WTC11 (cell line): ENCODE data around the gene MAN2B1. TPM values are rescaled to one million over a fixed set of nuclear protein-coding genes. Genes with fewer than 3 reads are reported as not detected.
A peak's percentile ranks its signal among the peaks of the same experiment; 100 is the strongest.
"Not testable (repeated sequence)": the region's sequence is repeated elsewhere in the genome, so short reads cannot be mapped to it uniquely, and the experiment has no call there.

Source experiments
- ATAC-seq: fragments of 200-7000 bp; cut with Tn5 transposase; 2 replicates; pipeline ENCODE4 v1.10.0; 2021; ENCODE audit warnings: mild to moderate bottlenecking, moderate library complexity
- CTCF ChIA-PET: fragments of 300-600 bp; sonication (Branson Sonifier 250); formaldehyde crosslinking; loops from one replicate; lab custom pipeline; 2021; ENCODE audit warnings: antibody characterized with exemption; lab: Charles Lee
- POLR2A ChIA-PET: fragments of 350-600 bp; sonication (Branson Sonifier 250); formaldehyde crosslinking; loops from one replicate; lab custom pipeline; 2021; ENCODE audit warnings: antibody characterized with exemption; lab: Charles Lee
- DNase-seq: peaks from one replicate; pipeline ENCODE4 v3.0.0; 2021; ENCODE audit warnings: low spot score
- H3K27ac Mint-ChIP-seq: 2 replicates; pipeline ENCODE4 v1.8.0; 2021; ENCODE audit warnings: mixed read lengths
- H3K27me3 Mint-ChIP-seq: 2 replicates; pipeline ENCODE4 v1.8.0; 2021; ENCODE audit warnings: low read depth, mild to moderate bottlenecking, moderate library complexity, mixed read lengths
- H3K36me3 Mint-ChIP-seq: 2 replicates; pipeline ENCODE4 v1.8.0; 2021; ENCODE audit warnings: mixed read lengths
- H3K4me1 Mint-ChIP-seq: 2 replicates; pipeline ENCODE4 v1.8.0; 2022; ENCODE audit warnings: mixed read lengths
- H3K4me3 Mint-ChIP-seq: 2 replicates; pipeline ENCODE4 v1.8.0; 2021; ENCODE audit warnings: mild to moderate bottlenecking, moderate library complexity, mixed read lengths
- H3K9me3 Mint-ChIP-seq: 2 replicates; pipeline ENCODE4 v1.8.0; 2021; ENCODE audit warnings: mixed read lengths
- ESRRA ChIP-seq: sonication (generic); formaldehyde crosslinking; IDR thresholded peaks from 2 replicates; pipeline ENCODE4 v1.8.1; 2022; ENCODE audit warnings: mild to moderate bottlenecking, missing genetic modification reagents, borderline replicate concordance
- FOXP4 ChIP-seq: sonication (generic); formaldehyde crosslinking; IDR thresholded peaks from 2 replicates; pipeline ENCODE4 v1.8.0; 2022; ENCODE audit warnings: mild to moderate bottlenecking, missing genetic modification reagents
- GABPB1 ChIP-seq: sonication (generic); formaldehyde crosslinking; IDR thresholded peaks from 2 replicates; pipeline ENCODE4 v1.8.1; 2023; ENCODE audit warnings: mild to moderate bottlenecking, missing genetic modification reagents
- GRHL2 ChIP-seq: fragments of 250-450 bp; sonication (Bioruptor Pico); IDR thresholded peaks from 2 replicates; pipeline ENCODE4 v1.8.0; 2022; ENCODE audit warnings: mild to moderate bottlenecking, moderate library complexity; ENCODE audit not compliant: insufficient replicate concordance, severe bottlenecking
- JUN ChIP-seq: sonication (generic); formaldehyde crosslinking; IDR thresholded peaks from 2 replicates; pipeline ENCODE4 v1.8.0; 2023; ENCODE audit warnings: mild to moderate bottlenecking, missing genetic modification reagents
- MLX ChIP-seq: sonication (generic); formaldehyde crosslinking; IDR thresholded peaks from 2 replicates; pipeline ENCODE4 v1.8.1; 2023; ENCODE audit warnings: mild to moderate bottlenecking, missing genetic modification reagents, moderate library complexity
- MXD4 ChIP-seq: fragments of 250-450 bp; sonication (Bioruptor Pico); IDR thresholded peaks from 2 replicates; pipeline ENCODE4 v1.8.0; 2021; ENCODE audit warnings: mild to moderate bottlenecking, moderate library complexity, borderline replicate concordance
- NR1H2 ChIP-seq: sonication (generic); formaldehyde crosslinking; IDR thresholded peaks from 2 replicates; pipeline ENCODE4 v1.9.0; 2021; ENCODE audit warnings: mild to moderate bottlenecking, moderate library complexity, missing genetic modification reagents
- OVOL2 ChIP-seq: fragments of 250-450 bp; sonication (Bioruptor Pico); IDR thresholded peaks from 2 replicates; pipeline ENCODE4 v1.9.0; 2021; ENCODE audit warnings: mild to moderate bottlenecking, borderline replicate concordance
- PRRX2 ChIP-seq: fragments of 250-450 bp; sonication (Bioruptor Pico); IDR thresholded peaks from 2 replicates; pipeline ENCODE4 v1.8.0; 2021; ENCODE audit warnings: mild to moderate bottlenecking
- TCF7 ChIP-seq: sonication (generic); formaldehyde crosslinking; IDR thresholded peaks from 2 replicates; pipeline ENCODE4 v1.8.0; 2022; ENCODE audit warnings: mild to moderate bottlenecking, low read depth, missing genetic modification reagents, moderate library complexity
- ZMAT4 ChIP-seq: fragments of 250-450 bp; sonication (Bioruptor Pico); IDR thresholded peaks from 2 replicates; pipeline ENCODE4 v1.9.0; 2021; ENCODE audit warnings: mild to moderate bottlenecking
- ZNF396 ChIP-seq: fragments of 250-450 bp; sonication (Bioruptor Pico); IDR thresholded peaks from 2 replicates; pipeline ENCODE4 v1.8.0; 2021; ENCODE audit warnings: mild to moderate bottlenecking, moderate library complexity, borderline replicate concordance
- ZNF416 ChIP-seq: fragments of 250-450 bp; sonication (Bioruptor Pico); IDR thresholded peaks from 2 replicates; pipeline ENCODE4 v1.9.0; 2021; ENCODE audit warnings: mild to moderate bottlenecking, inconsistent platforms
- ZSCAN18 ChIP-seq: fragments of 250-450 bp; sonication (Bioruptor Pico); IDR thresholded peaks from 2 replicates; pipeline ENCODE4 v2.1.2; 2022; ENCODE audit warnings: mild to moderate bottlenecking, moderate library complexity
- total RNA-seq: library from RNA; stranded (reverse); gene quantifications from 3 replicates; pipeline ENCODE4 v1.2.3, GENCODE V29; 2021
- TF ChIP-seq, protein P1 (sequence below): sonication (generic); formaldehyde crosslinking; IDR thresholded peaks from 2 replicates; pipeline ENCODE4 v1.8.1; 2023; ENCODE audit warnings: mild to moderate bottlenecking, missing genetic modification reagents
- TF ChIP-seq, protein P2 (sequence below): sonication (generic); formaldehyde crosslinking; conservative IDR thresholded peaks from 2 replicates; pipeline ENCODE4 v1.8.1; 2022; ENCODE audit warnings: mild to moderate bottlenecking, missing genetic modification reagents
- TF ChIP-seq, protein P3 (sequence below): sonication (generic); formaldehyde crosslinking; IDR thresholded peaks from 2 replicates; pipeline ENCODE4 v1.8.1; 2022; ENCODE audit warnings: mild to moderate bottlenecking, moderate library complexity, missing genetic modification reagents
- TF ChIP-seq, protein P4 (sequence below): sonication (generic); formaldehyde crosslinking; IDR thresholded peaks from 2 replicates; pipeline ENCODE4 v1.8.0; 2023; ENCODE audit warnings: missing genetic modification reagents
- TF ChIP-seq, protein P5 (sequence below): sonication (generic); formaldehyde crosslinking; IDR thresholded peaks from 2 replicates; pipeline ENCODE4 v1.8.0; 2022; ENCODE audit warnings: mild to moderate bottlenecking, missing genetic modification reagents

The MAN2B1 gene
- total RNA-seq, 1 experiment from 2014 or later = 73.4 TPM

- H3K9me3 Mint-ChIP-seq = no peaks in the 10 kb centered on the region
- peaks cover 11% of the 10 kb centered on the region for H3K4me1 Mint-ChIP-seq
- ATAC-seq = no peak
- H3K27me3 Mint-ChIP-seq = peaks cover 15% of the 10 kb centered on the region
- H3K4me3 Mint-ChIP-seq = peak overlapping the region; percentile 76
- TF ChIP-seq FOXP4 (CRISPR knock-in tag) (no peak), ZNF416 (CRISPR knock-in tag) (no peak), MXD4 (CRISPR knock-in tag) (no peak), ESRRA (CRISPR knock-in tag) (no peak), MLX (CRISPR knock-in tag) (no peak), OVOL2 (CRISPR knock-in tag) (no peak), ZSCAN18 (CRISPR knock-in tag) (no peak), ZMAT4 (CRISPR knock-in tag) (no peak), GRHL2 (no peak), NR1H2 (CRISPR knock-in tag) (no peak), JUN (CRISPR knock-in tag) (no peak), ZNF396 (CRISPR knock-in tag) (no peak), TCF7 (CRISPR knock-in tag) (no peak), GABPB1 (no peak), PRRX2 (no peak)
- TF ChIP-seq, protein P1, sequence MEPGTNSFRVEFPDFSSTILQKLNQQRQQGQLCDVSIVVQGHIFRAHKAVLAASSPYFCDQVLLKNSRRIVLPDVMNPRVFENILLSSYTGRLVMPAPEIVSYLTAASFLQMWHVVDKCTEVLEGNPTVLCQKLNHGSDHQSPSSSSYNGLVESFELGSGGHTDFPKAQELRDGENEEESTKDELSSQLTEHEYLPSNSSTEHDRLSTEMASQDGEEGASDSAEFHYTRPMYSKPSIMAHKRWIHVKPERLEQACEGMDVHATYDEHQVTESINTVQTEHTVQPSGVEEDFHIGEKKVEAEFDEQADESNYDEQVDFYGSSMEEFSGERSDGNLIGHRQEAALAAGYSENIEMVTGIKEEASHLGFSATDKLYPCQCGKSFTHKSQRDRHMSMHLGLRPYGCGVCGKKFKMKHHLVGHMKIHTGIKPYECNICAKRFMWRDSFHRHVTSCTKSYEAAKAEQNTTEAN = no peak
- TF ChIP-seq, protein P2, sequence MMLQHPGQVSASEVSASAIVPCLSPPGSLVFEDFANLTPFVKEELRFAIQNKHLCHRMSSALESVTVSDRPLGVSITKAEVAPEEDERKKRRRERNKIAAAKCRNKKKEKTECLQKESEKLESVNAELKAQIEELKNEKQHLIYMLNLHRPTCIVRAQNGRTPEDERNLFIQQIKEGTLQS = no peak
- TF ChIP-seq, protein P3, sequence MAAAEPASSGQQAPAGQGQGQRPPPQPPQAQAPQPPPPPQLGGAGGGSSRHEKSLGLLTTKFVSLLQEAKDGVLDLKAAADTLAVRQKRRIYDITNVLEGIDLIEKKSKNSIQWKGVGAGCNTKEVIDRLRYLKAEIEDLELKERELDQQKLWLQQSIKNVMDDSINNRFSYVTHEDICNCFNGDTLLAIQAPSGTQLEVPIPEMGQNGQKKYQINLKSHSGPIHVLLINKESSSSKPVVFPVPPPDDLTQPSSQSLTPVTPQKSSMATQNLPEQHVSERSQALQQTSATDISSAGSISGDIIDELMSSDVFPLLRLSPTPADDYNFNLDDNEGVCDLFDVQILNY (CRISPR knock-in tag) = no peak
- TF ChIP-seq, protein P4, sequence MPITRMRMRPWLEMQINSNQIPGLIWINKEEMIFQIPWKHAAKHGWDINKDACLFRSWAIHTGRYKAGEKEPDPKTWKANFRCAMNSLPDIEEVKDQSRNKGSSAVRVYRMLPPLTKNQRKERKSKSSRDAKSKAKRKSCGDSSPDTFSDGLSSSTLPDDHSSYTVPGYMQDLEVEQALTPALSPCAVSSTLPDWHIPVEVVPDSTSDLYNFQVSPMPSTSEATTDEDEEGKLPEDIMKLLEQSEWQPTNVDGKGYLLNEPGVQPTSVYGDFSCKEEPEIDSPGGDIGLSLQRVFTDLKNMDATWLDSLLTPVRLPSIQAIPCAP (CRISPR knock-in tag) = no peak
- TF ChIP-seq, protein P5, sequence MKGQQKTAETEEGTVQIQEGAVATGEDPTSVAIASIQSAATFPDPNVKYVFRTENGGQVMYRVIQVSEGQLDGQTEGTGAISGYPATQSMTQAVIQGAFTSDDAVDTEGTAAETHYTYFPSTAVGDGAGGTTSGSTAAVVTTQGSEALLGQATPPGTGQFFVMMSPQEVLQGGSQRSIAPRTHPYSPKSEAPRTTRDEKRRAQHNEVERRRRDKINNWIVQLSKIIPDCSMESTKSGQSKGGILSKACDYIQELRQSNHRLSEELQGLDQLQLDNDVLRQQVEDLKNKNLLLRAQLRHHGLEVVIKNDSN (CRISPR knock-in tag) = no peak
- H3K36me3 Mint-ChIP-seq = peaks cover 6% of the 10 kb centered on the region
- DNase-seq = no peak
- POLR2A ChIA-PET = no interaction called here
- CTCF ChIA-PET = interaction anchor here (1.1 to 2.8 kb wide), 6 partner anchors 10 to 83 kb away, joined by 3 to 22 read pairs (median 10); partner anchors contain the start of genes DHPS, MAN2B1 and WDR83
- no peak overlapping the region for H3K27ac Mint-ChIP-seq
These were observed 20.0 kb downstream of the MAN2B1 start for GRCh38 chr19:12646551-12646950.

DNA sequence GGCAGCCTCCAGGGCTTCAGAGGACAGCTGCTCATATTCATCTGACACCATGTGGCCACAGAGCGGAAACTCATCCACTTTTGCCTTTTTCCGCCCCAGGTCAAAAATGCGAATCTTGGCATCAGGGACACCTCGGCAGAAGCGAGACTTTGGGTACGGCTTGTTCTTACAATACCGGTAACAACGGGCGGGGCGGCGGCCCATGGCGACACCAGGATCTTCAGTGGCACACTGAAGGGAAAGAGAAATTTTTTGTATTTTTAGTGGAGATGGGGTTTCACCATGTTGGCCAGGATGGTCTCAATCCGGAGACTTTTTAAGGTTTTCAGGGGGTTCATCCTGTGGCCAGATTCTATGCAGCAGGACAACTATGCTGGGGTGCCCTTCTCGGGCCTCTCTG is 22.8 kb downstream of the MAN2B1 start:
- H3K4me1 Mint-ChIP-seq = peaks cover 15% of the 10 kb centered on the region
- DNase-seq, H3K27ac Mint-ChIP-seq, ATAC-seq, POLR2A ChIA-PET, H3K9me3 Mint-ChIP-seq, H3K4me3 Mint-ChIP-seq, H3K36me3 Mint-ChIP-seq, CTCF ChIA-PET: not testable (repeated sequence)
- peaks cover 27% of the 10 kb centered on the region for H3K27me3 Mint-ChIP-seq
